Spinal cord (tissue), 10 donors: ENCODE data around the gene SGMS2. TPM values are rescaled to one million over a fixed set of nuclear protein-coding genes. Genes with fewer than 3 reads are reported as not detected.

Experiments used
- DNase-seq, 6 donors: peaks; one replicate each; pipeline versions ENCODE4 v3.0.0 to v3.0.0-alpha.2; 2013 to 2015; ENCODE audit warnings: low spot score in 6 of 6, low read depth in 4 of 6
- H3K27ac ChIP-seq: one replicate; pipeline ENCODE4 v1.5.1; 2013; ENCODE audit warnings: low read depth, low read length, control low read depth
- H3K27me3 ChIP-seq: one replicate; pipeline ENCODE4 v1.6.1; 2013; ENCODE audit warnings: low read length; ENCODE audit not compliant: control insufficient read depth, insufficient read depth
- H3K36me3 ChIP-seq: one replicate; pipeline ENCODE4 v1.6.1; 2013; ENCODE audit warnings: low read length; ENCODE audit not compliant: control insufficient read depth, insufficient read depth
- H3K4me1 ChIP-seq: one replicate; pipeline ENCODE4 v1.6.1; 2013; ENCODE audit warnings: low read length; ENCODE audit not compliant: control insufficient read depth, insufficient read depth
- H3K4me3 ChIP-seq: one replicate; pipeline ENCODE4 v1.5.1; 2013; ENCODE audit warnings: low read depth, low read length, control low read depth
- H3K9me3 ChIP-seq: one replicate; pipeline ENCODE4 v1.6.1; 2013; ENCODE audit warnings: low read length; ENCODE audit not compliant: control insufficient read depth, insufficient read depth
- WGBS: methylation state at CpG from one replicate; pipeline ENCODE4 v1.1.5; 2013; ENCODE audit warnings: missing lambda C conversion rate; ENCODE audit not compliant: insufficient coverage; 5-methylcytosine and 5-hydroxymethylcytosine counted together
- polyA plus RNA-seq, 2 donors: library from polyadenylated mRNA; unstranded; fragments of 120-200 nt; gene quantifications; one replicate each; pipeline ENCODE4 v1.2.1, GENCODE V29; 2013; ENCODE audit not compliant: insufficient read length in 2 of 2
- small RNA-seq: library from RNA; depleted of rRNA; stranded (forward); fragments of <200 nt; gene quantifications from one replicate; pipeline ENCODE3, GENCODE V24; 2014; ENCODE audit warnings: low replicate concordance
- total RNA-seq, 2 donors: library from RNA; depleted of rRNA in 1 of 2; stranded (reverse); fragments of 120-200 nt in 1 of 2; fragments of >200 nt in 1 of 2; gene quantifications; one replicate each; pipeline versions ENCODE4 v1.2.3 to v1.2.4, GENCODE V29; 2013 to 2014
- donor health status: healthy.

The SGMS2 gene
- total and polyA plus RNA-seq, 4 donors = 2.0 to 16.9 (median 9.1) TPM

DNA sequence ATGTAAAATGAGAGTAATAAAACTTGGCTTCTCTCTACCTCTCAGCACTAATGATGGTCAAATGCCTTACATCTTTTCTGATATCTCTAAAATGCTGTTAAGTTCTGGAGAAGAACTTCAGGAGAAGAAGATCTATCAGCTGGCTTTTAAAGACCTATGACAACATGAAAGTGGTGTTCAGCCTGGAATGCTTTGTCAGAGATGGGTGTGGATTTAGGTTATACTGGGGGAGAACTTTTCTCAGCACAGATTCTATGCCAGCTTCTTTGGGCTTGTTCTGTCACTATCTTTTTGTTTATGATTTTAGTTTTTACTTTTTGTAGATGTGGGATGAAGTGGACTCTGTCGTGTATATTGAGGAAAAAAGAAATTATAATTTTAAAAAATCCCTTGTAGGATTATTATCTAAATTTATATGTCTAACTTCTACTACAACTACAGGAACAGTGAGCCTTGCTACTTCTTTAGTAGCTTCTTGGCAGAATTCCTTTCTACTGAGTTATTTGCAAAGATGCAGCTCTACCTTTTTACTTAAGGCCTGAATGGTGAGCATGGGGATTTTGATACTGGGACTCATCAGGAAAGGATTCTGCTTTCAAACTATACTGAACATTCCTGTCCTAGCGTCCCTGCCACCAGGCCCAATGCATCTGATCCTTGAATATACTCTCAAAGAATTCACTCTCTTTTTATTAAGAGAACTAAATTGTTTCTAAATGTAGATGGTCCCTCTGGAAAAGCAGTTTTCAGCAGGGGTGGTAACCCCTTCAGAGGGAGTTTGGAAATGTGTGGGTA, 126.2 kb downstream of the SGMS2 start:
- H3K9me3 ChIP-seq = no peaks in the 10 kb centered on the region
- DNase-seq = no peak
- no peaks in the 10 kb centered on the region for H3K4me1 ChIP-seq
- H3K27me3 ChIP-seq = no peaks in the 10 kb centered on the region
- peaks cover 9% of the 10 kb centered on the region for H3K36me3 ChIP-seq
- no peak overlapping the region for H3K4me3 ChIP-seq
- H3K27ac ChIP-seq = no peak overlapping the region
- no CpG with 5 or more reads among the region's 2 CpGs for WGBS

DNA sequence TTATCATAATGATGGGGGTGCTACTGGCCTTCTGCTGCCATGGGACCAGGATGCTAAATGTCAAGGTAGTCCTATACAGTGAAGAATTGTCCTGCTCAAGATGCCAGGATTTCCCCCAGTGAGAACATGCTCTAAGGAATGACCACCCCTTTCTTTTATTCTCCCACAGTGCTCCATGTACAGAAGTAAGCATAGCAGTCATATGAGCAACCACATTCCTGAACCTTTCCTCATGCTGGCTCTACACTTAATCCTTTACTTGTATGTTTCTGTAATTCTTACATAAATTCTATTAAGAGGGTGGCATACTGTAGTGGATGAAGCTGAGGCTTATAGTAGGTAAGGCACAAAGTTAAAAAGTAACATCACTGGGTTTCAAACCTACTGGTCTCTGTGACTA, 126.8 kb downstream of the SGMS2 start:
- DNase-seq = no peak
- Histone ChIP-seq H3K4me3 (no peak overlapping the region), H3K27ac (no peak overlapping the region), H3K36me3 (peaks cover 9% of the 10 kb centered on the region), H3K9me3 (no peaks in the 10 kb centered on the region), H3K27me3 (no peaks in the 10 kb centered on the region), H3K4me1 (no peaks in the 10 kb centered on the region)

- peaks cover 3% of the 10 kb centered on the region for H3K9me3 ChIP-seq
- WGBS = no CpG with 5 or more reads among the region's 1 CpG
- no peak overlapping the region for H3K27ac ChIP-seq
- H3K36me3 ChIP-seq = no peaks in the 10 kb centered on the region
- no peak overlapping the region for H3K4me3 ChIP-seq
- no peak for DNase-seq
- no peaks in the 10 kb centered on the region for H3K27me3 ChIP-seq
- H3K4me1 ChIP-seq = no peaks in the 10 kb centered on the region
Observed at GRCh38 chr4:107956011-107956410, 131.3 kb downstream of the SGMS2 start.

Small RNAs within 50 kb of the gene (small RNA-seq; reads per million reads assigned to genes)
- not detected for gene RNU6-733P

Other genes with a start within 250 kb of the SGMS2 start
- gene PAPSS1, start 104.7 kb upstream of the SGMS2 start, total RNA-seq = 100 to 1,000 TPM in 1 of 2 donors, 10 to 100 TPM in 1; 74.9 to 117 TPM
- gene PAPSS1, start 104.7 kb upstream of the SGMS2 start, polyA plus RNA-seq = 100 to 1,000 TPM; 122 to 151 TPM
- 10 to 100 TPM; 19.1 to 22.0 TPM for gene CYP2U1, start 106.6 kb downstream of the SGMS2 start, total RNA-seq
- 10 to 100 TPM; 12.1 to 12.5 TPM for gene CYP2U1, start 106.6 kb downstream of the SGMS2 start, polyA plus RNA-seq
- gene HADH, start 165.0 kb downstream of the SGMS2 start, total RNA-seq = 10 to 100 TPM; 19.6 to 20.6 TPM
- 10 to 100 TPM; 50.6 to 51.2 TPM for gene HADH, start 165.0 kb downstream of the SGMS2 start, polyA plus RNA-seq